HepG2 (cell line): Measurements from ENCODE around the gene MSL3B.
A peak's percentile ranks its signal among the peaks of the same experiment; 100 is the strongest.

Experiments used
- ATAC-seq: fragments of 200-7000 bp; cut with Tn5 transposase; 3 replicates; pipeline ENCODE4 v1.9.1; 2020; ENCODE audit warnings: mild to moderate bottlenecking, moderate library complexity
- BruUV-seq: library from RNA; stranded (reverse); fragments of 400-500 nt; replicated peaks from 2 replicates; lab custom pipeline; 2021; lab: Mats Ljungman, UMichigan
- CTCF ChIA-PET: fragments of 300-600 bp; formaldehyde crosslinking; extraction: SDS; loops from one replicate; lab custom pipeline; 2021; ENCODE audit warnings: low total read pairs, inconsistent platforms, low intra/inter-chr PET ratio; lab: Yijun Ruan, JAX
- POLR2A ChIA-PET: fragments of 350-600 bp; sonication (Branson Sonifier 250); formaldehyde crosslinking; loops from one replicate; lab custom pipeline; 2020; ENCODE audit warnings: antibody characterized with exemption, inconsistent platforms; lab: Yijun Ruan, JAX
- DNase-seq: peaks from one replicate; pipeline ENCODE4 v3.0.0-alpha.2; 2015; ENCODE audit warnings: low spot score
- FAIRE-seq: peaks from 3 replicates; lab custom pipeline; 2011; peaks lifted over from hg19 to GRCh38; lab: Jason Lieb, UNC
- H2AFZ ChIP-seq: one replicate; pipeline ENCODE4 v1.6.1; 2011; ENCODE audit warnings: low read length, inconsistent platforms
- H3K27ac ChIP-seq: fragments of 300-600 bp; 3 replicates; pipeline ENCODE4 v1.8.0; 2011; ENCODE audit warnings: mixed run types, mild to moderate bottlenecking, mixed read lengths, low read length, inconsistent platforms; ENCODE audit not compliant: insufficient read depth; ENCODE audit errors: extremely low read length
- H3K27me3 ChIP-seq, 2 experiments: fragments of 200-600 bp in 1 of 2; 2 replicates in 1 of 2; 3 replicates in 1 of 2; pipeline versions ENCODE4 v1.6.0 to v1.8.0; 2011; ENCODE audit warnings: low read length in 2 of 2, mild to moderate bottlenecking in 2 of 2, moderate library complexity in 2 of 2, inconsistent platforms in 1 of 2; ENCODE audit not compliant: insufficient read depth in 2 of 2, control insufficient read depth in 1 of 2
- H3K36me3 ChIP-seq, 2 experiments: fragments of 200-600 bp in 1 of 2; replicated peaks in 1 of 2; 2 replicates in 1 of 2; 3 replicates in 1 of 2; pipeline versions ENCODE4 v1.5.1 to v1.8.0; 2011; ENCODE audit warnings: low read length in 2 of 2, inconsistent platforms in 1 of 2; ENCODE audit not compliant: insufficient read depth in 2 of 2, control insufficient read depth in 1 of 2
- H3K4me1 ChIP-seq: 2 replicates; pipeline ENCODE4 v1.5.1; 2012; ENCODE audit warnings: low read length, inconsistent platforms; ENCODE audit not compliant: insufficient read depth
- H3K4me2 ChIP-seq: 2 replicates; pipeline ENCODE4 v1.6.0; 2011; ENCODE audit warnings: low read depth, low read length, inconsistent platforms
- H3K4me3 ChIP-seq, 3 experiments: fragments of 200-600 bp in 1 of 3; sonication (generic), shearing (Covaris generic) in 1 of 3; replicated peaks in 1 of 3; 2 replicates each; pipeline ENCODE4 v1.5.1; 2011 to 2016; ENCODE audit warnings: low read length in 3 of 3, inconsistent platforms in 2 of 3, low read depth in 2 of 3, mild to moderate bottlenecking in 2 of 3, control low read depth in 1 of 3, mixed read lengths in 1 of 3; ENCODE audit not compliant: insufficient read depth in 1 of 3
- H3K79me2 ChIP-seq: one replicate; pipeline ENCODE4 v1.6.1; 2011; ENCODE audit warnings: low read length, inconsistent platforms; ENCODE audit not compliant: insufficient read depth
- H3K9ac ChIP-seq: 2 replicates; pipeline ENCODE4 v1.6.0; 2011; ENCODE audit warnings: mild to moderate bottlenecking, low read depth, low read length, inconsistent platforms; ENCODE audit not compliant: insufficient read depth
- H3K9me3 ChIP-seq: 2 replicates; pipeline ENCODE4 v1.5.1; 2012; ENCODE audit warnings: mild to moderate bottlenecking, low read length
- H4K20me1 ChIP-seq: 2 replicates; pipeline ENCODE4 v1.6.0; 2011; ENCODE audit warnings: inconsistent platforms, mild to moderate bottlenecking, low read length, moderate library complexity; ENCODE audit not compliant: insufficient read depth
- CEBPB ChIP-seq: IDR thresholded peaks from 2 replicates; pipeline ENCODE4 v1.6.1; 2011; ENCODE audit warnings: low read depth, low read length, improper control_type of control experiment, borderline replicate concordance
- GFI1 ChIP-seq: sonication (generic); formaldehyde crosslinking; IDR thresholded peaks from 2 replicates; pipeline ENCODE4 v1.5.0; 2020; ENCODE audit warnings: missing genetic modification reagents, mild to moderate bottlenecking, borderline replicate concordance
- JUND ChIP-seq: sonication (generic); formaldehyde crosslinking; IDR thresholded peaks from 2 replicates; pipeline ENCODE4 v1.8.0; 2022; ENCODE audit warnings: mild to moderate bottlenecking, missing genetic modification reagents
- ZNF572 ChIP-seq: sonication (generic); formaldehyde crosslinking; IDR thresholded peaks from 2 replicates; pipeline ENCODE4 v1.5.1; 2020; ENCODE audit warnings: mild to moderate bottlenecking, missing genetic modification reagents
- WGBS: methylation state at CpG from one replicate; pipeline ENCODE4 v1.1.6; 2017; ENCODE audit warnings: low lambda C conversion rate; 5-methylcytosine and 5-hydroxymethylcytosine counted together
- in situ Hi-C: cut with HindIII; loops from 2 replicates; pipeline ENCODE4 v1.10.0; 2017; ENCODE audit warnings: low pct_unique_long_range_greater_than_20kb; ENCODE audit not compliant: extremely low pct_ligation_motif_present
- intact Hi-C: fragments of 100-400 bp; cut with micrococcal nuclease; formaldehyde crosslinking; loops from one replicate; pipeline ENCODE4 v1.10.0; 2022; ENCODE audit not compliant: unreplicated experiment
- TF ChIP-seq, protein P1 (sequence below): sonication (generic); formaldehyde crosslinking; IDR thresholded peaks from 2 replicates; pipeline ENCODE4 v1.4.0; 2020; ENCODE audit warnings: missing genetic modification reagents, mild to moderate bottlenecking, borderline replicate concordance
- TF ChIP-seq, protein P2 (sequence below): sonication (generic); formaldehyde crosslinking; IDR thresholded peaks from one replicate; pipeline ENCODE4 v1.5.1; 2020; ENCODE audit warnings: mild to moderate bottlenecking, missing genetic modification reagents; ENCODE audit errors: not compliant biosample characterization

Gene MSL3B

DNA sequence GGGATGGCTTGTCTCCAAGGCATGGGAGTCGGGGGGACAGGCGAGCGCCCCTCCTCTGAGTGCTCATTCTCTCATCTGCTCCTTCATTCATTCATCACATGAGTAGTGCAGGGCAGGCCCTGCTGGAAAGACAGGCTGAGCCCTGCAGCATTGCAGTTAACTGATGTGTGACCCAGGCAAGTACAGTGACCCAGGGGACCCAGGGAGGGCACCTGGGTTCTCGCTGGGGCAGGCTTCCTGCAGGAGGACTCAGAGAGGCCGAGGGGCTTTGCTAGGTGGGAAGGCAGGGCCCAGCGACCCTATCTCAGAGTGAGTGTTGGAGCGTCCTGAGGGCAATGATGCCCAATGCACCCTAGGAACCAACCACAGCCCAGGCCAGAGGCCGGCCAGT lies 44.5 kb downstream of the MSL3B start (continued):
- TF ChIP-seq, protein P1, sequence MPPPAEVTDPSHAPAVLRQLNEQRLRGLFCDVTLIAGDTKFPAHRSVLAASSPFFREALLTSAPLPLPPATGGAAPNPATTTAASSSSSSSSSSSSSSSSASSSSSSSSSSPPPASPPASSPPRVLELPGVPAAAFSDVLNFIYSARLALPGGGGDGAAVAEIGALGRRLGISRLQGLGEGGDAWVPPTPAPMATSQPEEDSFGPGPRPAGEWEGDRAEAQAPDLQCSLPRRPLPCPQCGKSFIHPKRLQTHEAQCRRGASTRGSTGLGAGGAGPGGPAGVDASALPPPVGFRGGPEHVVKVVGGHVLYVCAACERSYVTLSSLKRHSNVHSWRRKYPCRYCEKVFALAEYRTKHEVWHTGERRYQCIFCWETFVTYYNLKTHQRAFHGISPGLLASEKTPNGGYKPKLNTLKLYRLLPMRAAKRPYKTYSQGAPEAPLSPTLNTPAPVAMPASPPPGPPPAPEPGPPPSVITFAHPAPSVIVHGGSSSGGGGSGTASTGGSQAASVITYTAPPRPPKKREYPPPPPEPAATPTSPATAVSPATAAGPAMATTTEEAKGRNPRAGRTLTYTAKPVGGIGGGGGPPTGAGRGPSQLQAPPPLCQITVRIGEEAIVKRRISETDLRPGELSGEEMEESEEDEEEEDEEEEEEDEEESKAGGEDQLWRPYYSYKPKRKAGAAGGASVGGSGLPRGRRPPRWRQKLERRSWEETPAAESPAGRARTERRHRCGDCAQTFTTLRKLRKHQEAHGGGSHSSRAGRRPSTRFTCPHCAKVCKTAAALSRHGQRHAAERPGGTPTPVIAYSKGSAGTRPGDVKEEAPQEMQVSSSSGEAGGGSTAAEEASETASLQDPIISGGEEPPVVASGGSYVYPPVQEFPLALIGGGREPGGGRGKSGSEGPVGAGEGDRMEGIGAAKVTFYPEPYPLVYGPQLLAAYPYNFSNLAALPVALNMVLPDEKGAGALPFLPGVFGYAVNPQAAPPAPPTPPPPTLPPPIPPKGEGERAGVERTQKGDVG (CRISPR knock-in tag) = no peak
- TF ChIP-seq JUND (CRISPR knock-in tag) (no peak), GFI1 (CRISPR knock-in tag) (no peak)

DNA sequence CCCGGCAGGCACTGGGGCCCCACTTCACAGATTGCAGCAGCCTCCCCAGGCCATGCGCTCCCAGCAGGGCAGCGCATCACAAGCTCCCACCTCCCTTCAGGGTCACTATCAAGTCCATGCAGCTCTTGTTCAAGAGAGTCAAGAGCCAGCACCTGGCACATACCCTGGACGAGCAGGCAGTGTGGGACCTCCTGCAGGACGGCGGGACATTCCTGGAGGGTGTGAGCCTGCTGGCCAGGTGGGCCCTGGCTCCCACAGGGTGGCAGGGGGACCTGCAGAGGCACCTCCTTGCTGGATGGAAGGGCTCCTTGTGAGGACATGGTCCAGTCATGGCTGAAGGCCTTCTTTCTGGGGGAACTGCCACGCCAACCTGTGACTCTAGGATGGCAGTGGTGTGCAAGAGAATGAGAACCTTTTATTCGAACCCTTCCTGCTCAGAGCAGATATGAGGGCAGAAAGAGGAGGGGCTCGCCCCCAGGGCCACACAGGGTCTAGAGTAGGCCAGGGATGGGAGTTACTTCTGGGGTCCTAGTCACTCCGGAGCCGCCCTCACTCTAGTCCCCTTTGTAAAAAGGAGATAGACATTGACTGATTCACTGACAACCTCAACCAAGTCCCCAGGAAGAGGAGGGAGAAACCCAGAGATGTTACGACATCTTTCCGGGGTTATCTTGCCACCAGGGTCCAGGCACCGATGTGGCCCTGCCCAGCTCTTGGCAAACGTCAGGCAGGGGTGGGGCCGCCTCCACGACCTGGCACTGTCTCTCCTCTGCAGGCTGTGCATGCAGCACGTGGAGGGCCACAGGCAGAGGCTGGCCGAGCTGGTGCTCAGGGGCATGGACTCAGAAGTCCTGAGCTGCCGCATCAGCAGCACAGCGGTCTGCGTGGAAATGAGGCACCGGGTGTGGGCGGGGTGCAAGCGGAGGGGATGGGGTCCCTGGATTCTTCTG lies 45.1 kb downstream of the MSL3B start:
- H3K79me2 ChIP-seq = no peaks in the 10 kb centered on the region
- no peak overlapping the region for H2AFZ ChIP-seq
- no peak overlapping the region for H3K4me2 ChIP-seq
- ChIA-PET CTCF (no interaction called here), POLR2A (no interaction called here)
- intact Hi-C loops = no loop called here
- FAIRE-seq = no peak
- H3K4me3 ChIP-seq = no peak overlapping the region
- DNase-seq = no peak
- in situ Hi-C loops = no loop called here
- TF ChIP-seq, protein P2, sequence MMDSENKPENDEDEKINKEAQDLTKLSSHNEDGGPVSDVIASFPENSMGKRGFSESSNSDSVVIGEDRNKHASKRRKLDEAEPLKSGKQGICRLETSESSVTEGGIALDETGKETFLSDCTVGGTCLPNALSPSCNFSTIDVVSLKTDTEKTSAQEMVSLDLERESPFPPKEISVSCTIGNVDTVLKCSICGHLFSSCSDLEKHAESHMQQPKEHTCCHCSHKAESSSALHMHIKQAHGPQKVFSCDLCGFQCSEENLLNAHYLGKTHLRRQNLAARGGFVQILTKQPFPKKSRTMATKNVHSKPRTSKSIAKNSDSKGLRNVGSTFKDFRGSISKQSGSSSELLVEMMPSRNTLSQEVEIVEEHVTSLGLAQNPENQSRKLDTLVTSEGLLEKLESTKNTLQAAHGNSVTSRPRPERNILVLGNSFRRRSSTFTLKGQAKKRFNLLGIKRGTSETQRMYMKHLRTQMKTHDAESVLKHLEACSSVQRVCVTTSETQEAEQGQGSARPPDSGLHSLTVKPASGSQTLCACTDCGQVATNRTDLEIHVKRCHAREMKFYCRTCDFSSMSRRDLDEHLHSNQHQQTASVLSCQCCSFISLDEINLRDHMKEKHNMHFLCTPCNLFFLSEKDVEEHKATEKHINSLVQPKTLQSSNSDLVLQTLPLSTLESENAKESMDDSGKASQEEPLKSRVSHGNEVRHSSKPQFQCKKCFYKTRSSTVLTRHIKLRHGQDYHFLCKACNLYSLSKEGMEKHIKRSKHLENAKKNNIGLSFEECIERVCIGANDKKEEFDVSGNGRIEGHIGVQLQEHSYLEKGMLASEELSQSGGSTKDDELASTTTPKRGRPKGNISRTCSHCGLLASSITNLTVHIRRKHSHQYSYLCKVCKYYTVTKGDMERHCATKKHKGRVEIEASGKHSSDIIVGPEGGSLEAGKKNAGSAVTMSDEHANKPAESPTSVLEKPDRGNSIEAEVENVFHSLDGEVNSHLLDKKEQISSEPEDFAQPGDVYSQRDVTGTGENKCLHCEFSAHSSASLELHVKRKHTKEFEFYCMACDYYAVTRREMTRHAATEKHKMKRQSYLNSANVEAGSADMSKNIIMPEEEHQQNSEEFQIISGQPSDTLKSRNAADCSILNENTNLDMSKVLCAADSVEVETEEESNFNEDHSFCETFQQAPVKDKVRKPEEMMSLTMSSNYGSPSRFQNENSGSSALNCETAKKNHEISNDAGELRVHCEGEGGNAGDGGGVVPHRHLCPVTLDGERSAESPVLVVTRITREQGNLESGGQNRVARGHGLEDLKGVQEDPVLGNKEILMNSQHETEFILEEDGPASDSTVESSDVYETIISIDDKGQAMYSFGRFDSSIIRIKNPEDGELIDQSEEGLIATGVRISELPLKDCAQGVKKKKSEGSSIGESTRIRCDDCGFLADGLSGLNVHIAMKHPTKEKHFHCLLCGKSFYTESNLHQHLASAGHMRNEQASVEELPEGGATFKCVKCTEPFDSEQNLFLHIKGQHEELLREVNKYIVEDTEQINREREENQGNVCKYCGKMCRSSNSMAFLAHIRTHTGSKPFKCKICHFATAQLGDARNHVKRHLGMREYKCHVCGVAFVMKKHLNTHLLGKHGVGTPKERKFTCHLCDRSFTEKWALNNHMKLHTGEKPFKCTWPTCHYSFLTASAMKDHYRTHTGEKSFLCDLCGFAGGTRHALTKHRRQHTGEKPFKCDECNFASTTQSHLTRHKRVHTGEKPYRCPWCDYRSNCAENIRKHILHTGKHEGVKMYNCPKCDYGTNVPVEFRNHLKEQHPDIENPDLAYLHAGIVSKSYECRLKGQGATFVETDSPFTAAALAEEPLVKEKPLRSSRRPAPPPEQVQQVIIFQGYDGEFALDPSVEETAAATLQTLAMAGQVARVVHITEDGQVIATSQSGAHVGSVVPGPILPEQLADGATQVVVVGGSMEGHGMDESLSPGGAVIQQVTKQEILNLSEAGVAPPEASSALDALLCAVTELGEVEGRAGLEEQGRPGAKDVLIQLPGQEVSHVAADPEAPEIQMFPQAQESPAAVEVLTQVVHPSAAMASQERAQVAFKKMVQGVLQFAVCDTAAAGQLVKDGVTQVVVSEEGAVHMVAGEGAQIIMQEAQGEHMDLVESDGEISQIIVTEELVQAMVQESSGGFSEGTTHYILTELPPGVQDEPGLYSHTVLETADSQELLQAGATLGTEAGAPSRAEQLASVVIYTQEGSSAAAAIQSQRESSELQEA (CRISPR knock-in tag) = peak; percentile 74
- TF ChIP-seq CEBPB (peak; percentile 40; the same call in 1 of the 2 replicates), ZNF572 (CRISPR knock-in tag) (no peak)
- peaks cover 8% of the 10 kb centered on the region for H3K4me1 ChIP-seq
- no peaks in the 10 kb centered on the region for H4K20me1 ChIP-seq
- H3K27me3 ChIP-seq = peaks cover 8 to 27% of the 10 kb centered on the region in 2 experiments
- BruUV-seq = no TSS peak
- H3K9me3 ChIP-seq = no peaks in the 10 kb centered on the region
- H3K9ac ChIP-seq = no peak overlapping the region
- H3K27ac ChIP-seq = no peak overlapping the region
- peak; percentile 13; the same call in 1 of the 3 replicates for ATAC-seq
- 65% methylated on average over 20 of the region's 25 CpGs for WGBS
- no peaks in the 10 kb centered on the region for H3K36me3 ChIP-seq
